ENCODE measurements around the gene SEMA5A.

The SEMA5A gene

GRCh38 chr5:9196403-9197227 lies 349.3 kb downstream of the SEMA5A start:
- in situ Hi-C loops (cut with MboI; ENCODE audit: low sequenced_read_pairs) = no loop called here

- in situ Hi-C loops (cut with MboI; ENCODE audit: low sequenced_read_pairs) = no loop called here
These were observed 351.4 kb downstream of the SEMA5A start for GRCh38 chr5:9194509-9194908.

GRCh38 chr5:9192266-9192665 lies 353.6 kb downstream of the SEMA5A start:
- in situ Hi-C loops (cut with MboI; ENCODE audit: low sequenced_read_pairs) = no loop called here

- in situ Hi-C loops (cut with MboI; ENCODE audit: low sequenced_read_pairs) = no loop called here
These were observed 356.2 kb downstream of the SEMA5A start for GRCh38 chr5:9189681-9190080.

GRCh38 chr5:9188956-9189355 lies 356.9 kb downstream of the SEMA5A start:
- in situ Hi-C loops (cut with MboI; ENCODE audit: low sequenced_read_pairs) = no loop called here

GRCh38 chr5:9188131-9188530 lies 357.7 kb downstream of the SEMA5A start:
- in situ Hi-C loops (cut with MboI; ENCODE audit: low sequenced_read_pairs) = no loop called here

GRCh38 chr5:9187614-9188013 lies 358.3 kb downstream of the SEMA5A start:
- in situ Hi-C loops (cut with MboI; ENCODE audit: low sequenced_read_pairs) = no loop called here

- in situ Hi-C loops (cut with MboI; ENCODE audit: low sequenced_read_pairs) = no loop called here
These were observed 359.8 kb downstream of the SEMA5A start for GRCh38 chr5:9186069-9186468.

GRCh38 chr5:9183992-9184391 lies 361.9 kb downstream of the SEMA5A start:
- in situ Hi-C loops (cut with MboI; ENCODE audit: low sequenced_read_pairs) = no loop called here

- in situ Hi-C loops (cut with MboI; ENCODE audit: low sequenced_read_pairs) = no loop called here
These were observed 362.8 kb downstream of the SEMA5A start for GRCh38 chr5:9182899-9183695.

GRCh38 chr5:9176641-9177040 lies 369.2 kb downstream of the SEMA5A start:
- in situ Hi-C loops (cut with MboI; ENCODE audit: low sequenced_read_pairs) = no loop called here

- in situ Hi-C loops (cut with MboI; ENCODE audit: low sequenced_read_pairs) = no loop called here
These were observed 371.4 kb downstream of the SEMA5A start for GRCh38 chr5:9174446-9174845.

GRCh38 chr5:9173281-9174048 lies 372.4 kb downstream of the SEMA5A start:
- in situ Hi-C loops (cut with MboI; ENCODE audit: low sequenced_read_pairs) = no loop called here

- in situ Hi-C loops (cut with MboI; ENCODE audit: low sequenced_read_pairs) = no loop called here
These were observed 375.8 kb downstream of the SEMA5A start for GRCh38 chr5:9170026-9170425.

- in situ Hi-C loops (cut with MboI; ENCODE audit: low sequenced_read_pairs) = no loop called here
These were observed 376.3 kb downstream of the SEMA5A start for GRCh38 chr5:9169557-9169902.

GRCh38 chr5:9168791-9169556 lies 376.9 kb downstream of the SEMA5A start:
- in situ Hi-C loops (cut with MboI; ENCODE audit: low sequenced_read_pairs) = no loop called here

GRCh38 chr5:9166202-9167112 lies 379.4 kb downstream of the SEMA5A start:
- in situ Hi-C loops (cut with MboI; ENCODE audit: low sequenced_read_pairs) = no loop called here

GRCh38 chr5:9165546-9165945 lies 380.3 kb downstream of the SEMA5A start:
- in situ Hi-C loops (cut with MboI; ENCODE audit: low sequenced_read_pairs) = no loop called here

GRCh38 chr5:9160747-9161146 lies 385.1 kb downstream of the SEMA5A start:
- in situ Hi-C loops (cut with MboI; ENCODE audit: low sequenced_read_pairs) = no loop called here

GRCh38 chr5:9157811-9158210 lies 388.1 kb downstream of the SEMA5A start:
- in situ Hi-C loops (cut with MboI; ENCODE audit: low sequenced_read_pairs) = no loop called here
